ENCODE measurements around the gene CDC25B. TPM values are rescaled to one million over a fixed set of nuclear protein-coding genes. Genes with fewer than 3 reads are reported as not detected.
"Not testable (repeated sequence)": the region's sequence is repeated elsewhere in the genome, so short reads cannot be mapped to it uniquely, and the experiment has no call there.

CDC25B gene
- total RNA-seq, 1 experiment from 2014 or later = 66.7 TPM

DNA sequence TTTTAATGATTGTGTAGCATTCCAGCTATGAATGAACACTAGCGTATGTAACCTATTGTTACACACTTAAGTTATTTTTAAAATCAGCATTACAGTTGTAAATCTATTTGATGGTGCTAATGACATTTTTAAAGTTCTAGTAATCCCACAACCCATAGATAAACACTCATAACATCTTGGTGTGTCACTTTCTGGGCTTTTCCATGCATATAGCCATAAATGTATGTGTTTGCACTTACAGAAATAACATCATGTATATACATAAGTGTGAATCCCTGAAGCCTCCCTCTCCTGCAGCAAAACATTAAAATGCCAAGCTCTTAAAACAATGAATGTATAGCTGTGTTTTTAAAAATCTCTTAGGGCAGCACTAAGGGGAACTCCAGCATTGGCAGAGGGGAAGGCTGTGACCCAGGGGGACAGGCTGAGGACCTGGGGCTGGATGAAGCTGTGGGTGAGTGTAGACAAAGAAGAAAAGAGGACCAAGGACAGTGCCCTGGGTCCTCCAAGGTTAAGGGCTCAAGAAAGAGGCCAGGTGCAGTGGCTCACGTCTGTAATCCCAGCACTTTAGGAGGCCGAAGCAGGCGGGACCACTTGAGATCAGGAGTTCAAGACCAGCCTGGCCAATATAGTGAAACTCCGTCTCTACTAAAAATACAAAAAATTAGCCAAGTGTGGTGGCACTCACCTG, 8.6 kb upstream of the CDC25B start:
- ChIA-PET CTCF (interaction anchor here (0.6 to 2.5 kb wide), 12 partner anchors 9 to 222 kb away, joined by 3 to 27 read pairs (median 4); partner anchors contain the start of genes ADISSP, AP5S1 and CDC25B), POLR2A (interaction anchor here (1.0 to 2.1 kb wide), 2 partner anchors 19 to 31 kb away, joined by 3 to 7 read pairs; no protein-coding TSS in a partner anchor)
- no peaks in the 10 kb centered on the region for H3K27me3 ChIP-seq (replicated peaks; ENCODE audit: control insufficient read depth, insufficient read depth, low read length)
- TF ChIP-seq CTCF (IDR thresholded peaks at IDR 0.05; ENCODE audit: insufficient read depth in 1 of 2, low read depth in 1 of 2, low read length in 1 of 2, severe bottlenecking in 1 of 2, unreplicated experiment in 1 of 2) = no peak
- H3K4me1 Mint-ChIP-seq (ENCODE audit: low read depth, unreplicated experiment) = peaks cover 7% of the 10 kb centered on the region
- H3K4me1 ChIP-seq = peaks cover 29% of the 10 kb centered on the region
- no peaks in the 10 kb centered on the region for H3K9me3 ChIP-seq
- DNase-seq = no peak
- H3K36me3 ChIP-seq (ENCODE audit: control insufficient read depth, insufficient read depth, low read length) = no peaks in the 10 kb centered on the region
- H3K4me3 ChIP-seq (ENCODE audit: low read depth, low read length) = peak overlapping the region; percentile 32
- H3K4me3 Mint-ChIP-seq (ENCODE audit: unreplicated experiment) = peak overlapping the region; percentile 74
- BruUV-seq (replicated peaks) = TSS peak; percentile 70
- H3K27me3 Mint-ChIP-seq (ENCODE audit: insufficient read depth, unreplicated experiment) = peaks cover 3% of the 10 kb centered on the region
- no peaks in the 10 kb centered on the region for H3K9me3 Mint-ChIP-seq (ENCODE audit: unreplicated experiment)
- H3K36me3 Mint-ChIP-seq (ENCODE audit: insufficient read depth, unreplicated experiment) = peaks cover 7% of the 10 kb centered on the region
- H3K27ac Mint-ChIP-seq (ENCODE audit: unreplicated experiment) = no peak overlapping the region
- intact Hi-C loops (cut with micrococcal nuclease; ENCODE audit: unreplicated experiment) = loop anchor here (5.0 kb wide), 1 partner anchor 70 kb away; no protein-coding TSS in a partner anchor

GRCh38 chr20:3788685-3789155, 7.4 kb upstream of the CDC25B start:
- no peaks in the 10 kb centered on the region for H3K36me3 ChIP-seq (ENCODE audit: control insufficient read depth, insufficient read depth, low read length)
- Mint-ChIP-seq H3K27me3 (ENCODE audit: insufficient read depth, unreplicated experiment) (peaks cover 3% of the 10 kb centered on the region), H3K4me1 (ENCODE audit: low read depth, unreplicated experiment) (peaks cover 7% of the 10 kb centered on the region), H3K36me3 (ENCODE audit: insufficient read depth, unreplicated experiment) (peaks cover 7% of the 10 kb centered on the region), H3K27ac (ENCODE audit: unreplicated experiment) (no peak overlapping the region), H3K4me3 (ENCODE audit: unreplicated experiment) (peak overlapping the region; percentile 5), H3K9me3 (ENCODE audit: unreplicated experiment) (no peaks in the 10 kb centered on the region)
- intact Hi-C loops (cut with micrococcal nuclease; ENCODE audit: unreplicated experiment) = loop anchor here (5.0 kb wide), 1 partner anchor 69 kb away; no protein-coding TSS in a partner anchor
- POLR2A ChIA-PET = interaction anchor here (0.7 kb wide), 1 partner anchor 30 kb away, joined by 3 read pairs; no protein-coding TSS in a partner anchor
- no TSS peak for BruUV-seq (replicated peaks)
- peaks cover 23% of the 10 kb centered on the region for H3K4me1 ChIP-seq
- CTCF ChIA-PET = no interaction called here
- H3K27me3 ChIP-seq (replicated peaks; ENCODE audit: control insufficient read depth, insufficient read depth, low read length) = no peaks in the 10 kb centered on the region
- no peak for TF ChIP-seq CTCF (IDR thresholded peaks at IDR 0.05; ENCODE audit: insufficient read depth in 1 of 2, low read depth in 1 of 2, low read length in 1 of 2, severe bottlenecking in 1 of 2, unreplicated experiment in 1 of 2)
- no peaks in the 10 kb centered on the region for H3K9me3 ChIP-seq
- no peak overlapping the region for H3K4me3 ChIP-seq (ENCODE audit: low read depth, low read length)
- no peak for DNase-seq

GRCh38 chr20:3789201-3789600, 6.9 kb upstream of the CDC25B start:
- not testable (repeated sequence) for H3K36me3 ChIP-seq (ENCODE audit: control insufficient read depth, insufficient read depth, low read length); H3K9me3 Mint-ChIP-seq (ENCODE audit: unreplicated experiment); H3K27ac Mint-ChIP-seq (ENCODE audit: unreplicated experiment); H3K27me3 ChIP-seq (replicated peaks; ENCODE audit: control insufficient read depth, insufficient read depth, low read length); BruUV-seq (replicated peaks); H3K36me3 Mint-ChIP-seq (ENCODE audit: insufficient read depth, unreplicated experiment); H3K4me3 ChIP-seq (ENCODE audit: low read depth, low read length); DNase-seq; H3K4me3 Mint-ChIP-seq (ENCODE audit: unreplicated experiment); H3K9me3 ChIP-seq; H3K4me1 Mint-ChIP-seq (ENCODE audit: low read depth, unreplicated experiment); H3K27me3 Mint-ChIP-seq (ENCODE audit: insufficient read depth, unreplicated experiment)
- CTCF ChIA-PET = interaction anchor here (0.8 kb wide), 1 partner anchor 29 kb away, joined by 3 read pairs; no protein-coding TSS in a partner anchor
- intact Hi-C loops (cut with micrococcal nuclease; ENCODE audit: unreplicated experiment) = loop anchor here (5.0 kb wide), 1 partner anchor 68 kb away; no protein-coding TSS in a partner anchor
- POLR2A ChIA-PET = interaction anchor here (0.7 kb wide), 1 partner anchor 29 kb away, joined by 3 read pairs; no protein-coding TSS in a partner anchor
- peaks cover 22% of the 10 kb centered on the region for H3K4me1 ChIP-seq

GRCh38 chr20:3794168-3794567, 1.9 kb upstream of the CDC25B start:
- H3K27ac Mint-ChIP-seq (ENCODE audit: unreplicated experiment); POLR2A ChIA-PET; BruUV-seq (replicated peaks): not testable (repeated sequence)

More at GRCh38 chr20:3794168-3794567, 1.9 kb upstream of the CDC25B start:
- H3K4me3 Mint-ChIP-seq (ENCODE audit: unreplicated experiment); H3K36me3 ChIP-seq (ENCODE audit: control insufficient read depth, insufficient read depth, low read length); H3K9me3 Mint-ChIP-seq (ENCODE audit: unreplicated experiment); H3K27me3 ChIP-seq (replicated peaks; ENCODE audit: control insufficient read depth, insufficient read depth, low read length); DNase-seq; H3K36me3 Mint-ChIP-seq (ENCODE audit: insufficient read depth, unreplicated experiment); CTCF ChIA-PET; intact Hi-C loops (cut with micrococcal nuclease; ENCODE audit: unreplicated experiment); H3K27me3 Mint-ChIP-seq (ENCODE audit: insufficient read depth, unreplicated experiment); H3K4me3 ChIP-seq (ENCODE audit: low read depth, low read length); H3K9me3 ChIP-seq: not testable (repeated sequence)
- H3K4me1 ChIP-seq = peaks cover 21% of the 10 kb centered on the region
- peaks cover 11% of the 10 kb centered on the region for H3K4me1 Mint-ChIP-seq (ENCODE audit: low read depth, unreplicated experiment)

Measured in Caco-2 (cell line).